DMS79 treated with DMSO at 0.1 percent for 48 hours (cell line): Measurements from ENCODE around the gene TBCK.
"Not testable (repeated sequence)": the region's sequence is repeated elsewhere in the genome, so short reads cannot be mapped to it uniquely, and the experiment has no call there.

ENCODE experiments used
- DNase-seq: peaks from one replicate; lab custom pipeline; 2025; lab: John Stamatoyannopoulos, UW

The TBCK gene

GRCh38 chr4:106114270-106114669 is 201.7 kb downstream of the TBCK start:
- DNase-seq = no peak

- not testable (repeated sequence) for DNase-seq
These were observed 204.1 kb downstream of the TBCK start for GRCh38 chr4:106111778-106112469.

GRCh38 chr4:106109929-106110328 is 206.1 kb downstream of the TBCK start:
- no peak for DNase-seq

GRCh38 chr4:106105697-106106096 is 210.3 kb downstream of the TBCK start:
- DNase-seq = no peak

GRCh38 chr4:106104276-106104675 is 211.7 kb downstream of the TBCK start:
- no peak for DNase-seq

GRCh38 chr4:106096454-106096853 is 219.6 kb downstream of the TBCK start:
- no peak for DNase-seq

GRCh38 chr4:106095408-106095807 is 220.6 kb downstream of the TBCK start:
- DNase-seq = no peak

GRCh38 chr4:106092361-106093040 is 223.5 kb downstream of the TBCK start:
- DNase-seq = no peak

GRCh38 chr4:106090826-106091225 is 225.2 kb downstream of the TBCK start:
- DNase-seq = no peak

GRCh38 chr4:106083065-106083464 is 232.9 kb downstream of the TBCK start:
- no peak for DNase-seq

- DNase-seq = no peak
These were observed 235.6 kb downstream of the TBCK start for GRCh38 chr4:106080376-106080775.

GRCh38 chr4:106079616-106080015 is 236.4 kb downstream of the TBCK start:
- DNase-seq = no peak

GRCh38 chr4:106065018-106065417 is 251.0 kb downstream of the TBCK start:
- no peak for DNase-seq

- no peak for DNase-seq
These were observed 253.0 kb downstream of the TBCK start for GRCh38 chr4:106063009-106063408.

GRCh38 chr4:106062452-106062875 is 253.5 kb downstream of the TBCK start:
- no peak for DNase-seq

GRCh38 chr4:106058921-106059320 is 257.1 kb downstream of the TBCK start:
- DNase-seq = no peak

GRCh38 chr4:106056914-106057313 is 259.1 kb downstream of the TBCK start:
- DNase-seq = no peak

- no peak for DNase-seq
These were observed 264.5 kb downstream of the TBCK start for GRCh38 chr4:106051514-106051913.

GRCh38 chr4:106049490-106049889 is 266.5 kb downstream of the TBCK start:
- no peak for DNase-seq

GRCh38 chr4:106048250-106048971 is 267.6 kb downstream of the TBCK start:
- no peak for DNase-seq

GRCh38 chr4:106046083-106046482 is 269.9 kb downstream of the TBCK start:
- DNase-seq = no peak

GRCh38 chr4:106041294-106042002 is 274.6 kb downstream of the TBCK start:
- no peak for DNase-seq
